Neural cell (in vitro differentiated cells): ENCODE measurements around the gene TRAK1. TPM values are rescaled to one million over a fixed set of nuclear protein-coding genes. Genes with fewer than 3 reads are reported as not detected.

Experiments
- H2AFZ ChIP-seq: fragments of 200-600, 300-800 bp; sonication (generic), shearing (Covaris generic); 2 replicates; pipeline ENCODE4 v1.6.0; 2014; ENCODE audit warnings: low read depth, mild to moderate bottlenecking, antibody characterized with exemption, low read length, moderate library complexity
- H3F3A ChIP-seq: fragments of 200-600 bp; shearing (Covaris generic); 2 replicates; pipeline ENCODE4 v1.6.1; 2016; ENCODE audit warnings: mild to moderate bottlenecking, moderate library complexity, mixed read lengths, antibody characterized with exemption, low read length; ENCODE audit not compliant: insufficient read depth, poor library complexity, severe bottlenecking
- H3K27ac ChIP-seq: fragments of 200-600, 300-800 bp; sonication (generic), shearing (Covaris generic); 2 replicates; pipeline ENCODE4 v1.5.1; 2014; ENCODE audit warnings: mild to moderate bottlenecking, low read length, moderate library complexity
- H3K27me3 ChIP-seq: fragments of 300-800, 200-600 bp; sonication (generic), shearing (Covaris generic); 2 replicates; pipeline ENCODE4 v1.6.0; 2014; ENCODE audit warnings: mild to moderate bottlenecking, low read depth, low read length, moderate library complexity; ENCODE audit not compliant: insufficient read depth
- H3K36me3 ChIP-seq: fragments of 300-800, 200-600 bp; sonication (generic), shearing (Covaris generic); 2 replicates; pipeline ENCODE4 v1.5.1; 2014; ENCODE audit warnings: mild to moderate bottlenecking, antibody characterized with exemption, low read length, moderate library complexity; ENCODE audit not compliant: insufficient read depth
- H3K4me2 ChIP-seq: fragments of 300-800, 200-600 bp; sonication (generic), shearing (Covaris generic); 2 replicates; pipeline ENCODE4 v1.6.0; 2014; ENCODE audit warnings: mild to moderate bottlenecking, low read length
- H3K4me3 ChIP-seq: fragments of 300-800, 200-600 bp; sonication (generic), shearing (Covaris generic); 2 replicates; pipeline ENCODE4 v1.5.1; 2014; ENCODE audit warnings: mild to moderate bottlenecking, low read length, moderate library complexity
- H3K79me2 ChIP-seq: fragments of 200-600 bp; shearing (Covaris generic); replicated peaks from 2 replicates; pipeline ENCODE4 v1.6.0; 2014; ENCODE audit warnings: mild to moderate bottlenecking, low read length, moderate library complexity; ENCODE audit not compliant: insufficient read depth
- H3K9ac ChIP-seq: fragments of 300-800, 200-600 bp; sonication (generic), shearing (Covaris generic); 2 replicates; pipeline ENCODE4 v1.6.1; 2016; ENCODE audit warnings: mild to moderate bottlenecking, low read length, mixed read lengths
- H3K9me2 ChIP-seq: fragments of 200-600 bp; shearing (Covaris generic); 2 replicates; pipeline ENCODE4 v1.6.1; 2016; ENCODE audit warnings: mild to moderate bottlenecking, low read length, mixed read lengths; ENCODE audit not compliant: insufficient read depth
- H3K9me3 ChIP-seq: fragments of 200-600, 300-800 bp; sonication (generic), shearing (Covaris generic); 2 replicates; pipeline ENCODE4 v1.6.1; 2016; ENCODE audit warnings: mild to moderate bottlenecking, mixed run types, low read length, moderate library complexity, mixed read lengths
- H4K20me1 ChIP-seq: fragments of 200-600 bp; shearing (Covaris generic); 2 replicates; pipeline ENCODE4 v1.6.1; 2016; ENCODE audit warnings: mild to moderate bottlenecking, mixed run types; ENCODE audit not compliant: insufficient read depth
- CTCF ChIP-seq: fragments of 450-650 bp; IDR thresholded peaks from 2 replicates; pipeline ENCODE4 v1.5.1; 2014; ENCODE audit warnings: antibody characterized with exemption, mild to moderate bottlenecking, moderate library complexity; ENCODE audit not compliant: poor library complexity, severe bottlenecking
- EP300 ChIP-seq: fragments of 450-650 bp; conservative IDR thresholded peaks from 2 replicates; pipeline ENCODE4 v1.6.1; 2014; ENCODE audit warnings: antibody characterized with exemption, mild to moderate bottlenecking, moderate library complexity; ENCODE audit not compliant: poor library complexity, severe bottlenecking
- EZH2 ChIP-seq: fragments of 200-600, 300-800 bp; shearing (Covaris generic), sonication (generic); IDR thresholded peaks from 2 replicates; pipeline ENCODE4 v1.6.1; 2014; ENCODE audit warnings: antibody characterized with exemption, low read length, borderline replicate concordance, mild to moderate bottlenecking; ENCODE audit not compliant: insufficient read depth, poor library complexity, severe bottlenecking
- MXI1 ChIP-seq: fragments of 450-650 bp; conservative IDR thresholded peaks from 2 replicates; pipeline ENCODE4 v1.6.1; 2014; ENCODE audit warnings: antibody characterized with exemption, mild to moderate bottlenecking; ENCODE audit not compliant: poor library complexity, severe bottlenecking
- POLR2AphosphoS5 ChIP-seq: IDR thresholded peaks from 2 replicates; pipeline ENCODE4 v1.6.1; 2012
- RAD21 ChIP-seq: fragments of 450-650 bp; conservative IDR thresholded peaks from 2 replicates; pipeline ENCODE4 v1.6.1; 2014; ENCODE audit warnings: antibody characterized with exemption, mild to moderate bottlenecking, moderate library complexity
- REST ChIP-seq: IDR thresholded peaks from 2 replicates; pipeline ENCODE4 v1.6.1; 2012; ENCODE audit warnings: borderline replicate concordance
- SMC3 ChIP-seq: fragments of 450-650 bp; conservative IDR thresholded peaks from 2 replicates; pipeline ENCODE4 v1.6.1; 2014; ENCODE audit warnings: antibody characterized with exemption, mild to moderate bottlenecking, moderate library complexity; ENCODE audit not compliant: poor library complexity
- TAF1 ChIP-seq: IDR thresholded peaks from 2 replicates; pipeline ENCODE4 v1.6.1; 2012; ENCODE audit warnings: low read depth
- polyA plus RNA-seq: library from polyadenylated mRNA; depleted of rRNA; stranded (reverse); fragments of >200 nt; gene quantifications from 2 replicates; pipeline ENCODE4 v1.2.3, GENCODE V29; 2014

Gene TRAK1
- polyA plus RNA-seq, 1 donor from 2014 or later, result 34.7 TPM

GRCh38 chr3:42190701-42191442, 99.7 kb downstream of the TRAK1 start:
- Histone ChIP-seq H2AFZ (no peak overlapping the region), H3K4me2 (no peak overlapping the region), H3K9me3 (no peaks in the 10 kb centered on the region), H4K20me1 (no peaks in the 10 kb centered on the region), H3F3A (no peaks in the 10 kb centered on the region), H3K36me3 (peaks cover 10% of the 10 kb centered on the region), H3K27ac (no peak overlapping the region), H3K9ac (no peak overlapping the region), H3K4me3 (no peak overlapping the region), H3K27me3 (no peaks in the 10 kb centered on the region), H3K79me2 (no peaks in the 10 kb centered on the region), H3K9me2 (no peaks in the 10 kb centered on the region)
- TF ChIP-seq MXI1, result no peak
- TF ChIP-seq RAD21, result peak; percentile 80
- no peak for TF ChIP-seq REST
- no peak for TF ChIP-seq EP300
- no peak for TF ChIP-seq TAF1
- peak; percentile 84 for TF ChIP-seq CTCF
- peak; percentile 88 for TF ChIP-seq SMC3
- no peak for TF ChIP-seq POLR2AphosphoS5
- TF ChIP-seq EZH2, result no peak

GRCh38 chr3:42191443-42191747, 100.2 kb downstream of the TRAK1 start:
- Histone ChIP-seq H3K79me2 (no peaks in the 10 kb centered on the region), H3K4me2 (no peak overlapping the region), H3K9me2 (no peaks in the 10 kb centered on the region), H3K27me3 (no peaks in the 10 kb centered on the region), H3K4me3 (no peak overlapping the region), H3K9me3 (no peaks in the 10 kb centered on the region), H3F3A (no peaks in the 10 kb centered on the region), H2AFZ (no peak overlapping the region), H4K20me1 (no peaks in the 10 kb centered on the region), H3K9ac (no peak overlapping the region), H3K36me3 (peaks cover 10% of the 10 kb centered on the region), H3K27ac (no peak overlapping the region)
- TF ChIP-seq POLR2AphosphoS5 (no peak), SMC3 (peak; percentile 57), EZH2 (no peak), MXI1 (no peak), EP300 (no peak), TAF1 (no peak), CTCF (peak; percentile 32), RAD21 (peak; percentile 11), REST (no peak)
